ENCODE results near the gene ABCC4.

The ABCC4 gene

DNA sequence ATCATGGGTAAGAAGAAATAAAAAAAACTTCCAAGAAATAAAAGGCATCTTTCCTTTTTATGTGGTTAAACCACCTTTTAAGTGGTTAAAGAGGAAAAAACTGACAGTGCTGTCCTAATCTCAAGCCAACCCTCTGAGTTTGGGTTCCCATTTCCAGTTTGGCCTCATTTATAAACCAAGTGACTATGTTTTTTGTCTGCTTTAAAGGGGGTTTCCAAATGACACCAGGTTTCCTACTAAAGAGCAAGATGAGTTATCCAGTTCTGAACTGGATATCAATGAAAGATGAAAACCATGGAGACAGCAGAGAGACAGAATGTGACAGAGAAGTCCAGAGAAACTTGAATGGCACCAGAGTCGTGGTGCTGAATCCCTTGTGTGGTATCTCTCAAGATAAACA lies 251.5 kb downstream of the ABCC4 start:
- H3K9ac ChIP-seq (ENCODE audit: low read length), result no peak overlapping the region
- H3K4me2 ChIP-seq (ENCODE audit: low read length), result no peak overlapping the region
- H3K79me2 ChIP-seq (ENCODE audit: low read length), result no peaks in the 10 kb centered on the region
- no peak overlapping the region for H2AFZ ChIP-seq (ENCODE audit: low read depth, low read length)
- no peaks in the 10 kb centered on the region for H3K4me1 ChIP-seq (ENCODE audit: low read length)
- no peaks in the 10 kb centered on the region for H3K27me3 ChIP-seq (ENCODE audit: low read depth, low read length)
- no peak overlapping the region for H3K27ac ChIP-seq (ENCODE audit: low read length)
- H4K20me1 ChIP-seq (ENCODE audit: insufficient read depth, low read length), result no peaks in the 10 kb centered on the region
- no peaks in the 10 kb centered on the region for H3K36me3 ChIP-seq (replicated peaks; ENCODE audit: low read depth, low read length)
- H3K4me3 ChIP-seq (ENCODE audit: low read length), result no peak overlapping the region
- TF ChIP-seq EZH2phosphoT487 (IDR thresholded peaks at IDR 0.05; ENCODE audit: low read depth), result no peak
- TF ChIP-seq, protein P1, sequence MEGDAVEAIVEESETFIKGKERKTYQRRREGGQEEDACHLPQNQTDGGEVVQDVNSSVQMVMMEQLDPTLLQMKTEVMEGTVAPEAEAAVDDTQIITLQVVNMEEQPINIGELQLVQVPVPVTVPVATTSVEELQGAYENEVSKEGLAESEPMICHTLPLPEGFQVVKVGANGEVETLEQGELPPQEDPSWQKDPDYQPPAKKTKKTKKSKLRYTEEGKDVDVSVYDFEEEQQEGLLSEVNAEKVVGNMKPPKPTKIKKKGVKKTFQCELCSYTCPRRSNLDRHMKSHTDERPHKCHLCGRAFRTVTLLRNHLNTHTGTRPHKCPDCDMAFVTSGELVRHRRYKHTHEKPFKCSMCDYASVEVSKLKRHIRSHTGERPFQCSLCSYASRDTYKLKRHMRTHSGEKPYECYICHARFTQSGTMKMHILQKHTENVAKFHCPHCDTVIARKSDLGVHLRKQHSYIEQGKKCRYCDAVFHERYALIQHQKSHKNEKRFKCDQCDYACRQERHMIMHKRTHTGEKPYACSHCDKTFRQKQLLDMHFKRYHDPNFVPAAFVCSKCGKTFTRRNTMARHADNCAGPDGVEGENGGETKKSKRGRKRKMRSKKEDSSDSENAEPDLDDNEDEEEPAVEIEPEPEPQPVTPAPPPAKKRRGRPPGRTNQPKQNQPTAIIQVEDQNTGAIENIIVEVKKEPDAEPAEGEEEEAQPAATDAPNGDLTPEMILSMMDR (IDR thresholded peaks at IDR 0.05; ENCODE audit: low read depth, low read length), result no peak
- no peaks in the 10 kb centered on the region for H3K9me3 ChIP-seq (ENCODE audit: insufficient read depth, low read length)

DNA sequence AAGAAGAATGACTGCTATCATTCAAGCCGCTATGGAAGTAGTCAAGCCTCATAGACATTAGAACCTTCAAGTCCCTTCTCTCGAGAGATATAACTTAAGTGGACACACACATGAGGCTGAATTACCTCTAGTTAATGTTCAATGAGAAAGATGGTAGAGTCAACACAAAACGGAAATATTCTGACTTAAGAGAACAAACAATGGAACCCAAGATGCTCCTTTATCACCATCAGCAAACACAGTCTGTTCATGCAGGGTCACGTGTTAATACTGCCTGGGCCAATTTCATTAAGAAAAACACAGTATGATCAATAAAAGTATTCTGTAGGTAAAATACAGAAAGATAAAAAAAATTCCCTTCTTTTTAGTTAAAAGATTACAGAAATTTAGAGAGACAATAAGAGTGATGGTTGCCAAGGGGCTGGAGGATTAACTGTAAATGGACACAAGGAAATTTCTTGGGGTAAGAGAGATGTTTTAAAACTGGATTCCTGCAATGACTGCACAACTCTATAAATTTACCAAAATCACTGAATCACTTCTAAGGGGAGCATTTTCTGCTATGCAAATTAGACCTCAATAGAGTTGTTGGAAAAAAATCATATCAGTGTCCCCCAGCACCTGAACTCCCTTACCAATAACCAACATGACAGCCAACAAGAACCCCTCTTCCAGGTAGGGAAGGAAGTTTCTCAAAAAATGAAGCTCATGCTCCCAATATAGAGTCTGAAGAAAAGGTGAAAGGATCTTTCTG lies 256.6 kb downstream of the ABCC4 start:
- no peak overlapping the region for H2AFZ ChIP-seq (ENCODE audit: low read depth, low read length)
- no peaks in the 10 kb centered on the region for H4K20me1 ChIP-seq (ENCODE audit: insufficient read depth, low read length)
- H3K36me3 ChIP-seq (replicated peaks; ENCODE audit: low read depth, low read length), result no peaks in the 10 kb centered on the region
- no peak for TF ChIP-seq EZH2phosphoT487 (IDR thresholded peaks at IDR 0.05; ENCODE audit: low read depth)
- TF ChIP-seq, protein P1 (IDR thresholded peaks at IDR 0.05; ENCODE audit: low read depth, low read length), result no peak
- H3K4me2 ChIP-seq (ENCODE audit: low read length), result no peak overlapping the region
- H3K27me3 ChIP-seq (ENCODE audit: low read depth, low read length), result no peaks in the 10 kb centered on the region
- no peaks in the 10 kb centered on the region for H3K79me2 ChIP-seq (ENCODE audit: low read length)
- no peaks in the 10 kb centered on the region for H3K9me3 ChIP-seq (ENCODE audit: insufficient read depth, low read length)
- no peak overlapping the region for H3K27ac ChIP-seq (ENCODE audit: low read length)
- H3K9ac ChIP-seq (ENCODE audit: low read length), result no peak overlapping the region
- no peaks in the 10 kb centered on the region for H3K4me1 ChIP-seq (ENCODE audit: low read length)
- H3K4me3 ChIP-seq (ENCODE audit: low read length), result no peak overlapping the region

DNA sequence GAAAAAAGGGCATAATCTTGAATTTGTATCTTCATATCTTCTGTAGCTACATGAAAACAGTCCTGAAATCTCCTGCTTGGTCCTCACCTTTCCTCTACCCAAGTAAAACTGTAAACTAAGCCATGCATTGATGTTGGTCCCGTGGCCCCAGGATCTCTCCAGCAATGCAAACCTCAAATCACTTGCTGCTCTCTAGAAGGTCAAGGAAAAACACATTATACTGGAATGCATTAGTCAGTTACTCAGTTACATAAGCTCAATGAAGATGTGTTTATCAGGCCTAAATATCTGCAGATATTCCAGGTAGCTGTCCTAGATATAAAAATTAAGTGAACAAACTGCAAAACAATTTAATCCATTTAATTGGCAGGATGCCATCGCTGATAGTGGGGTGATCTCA lies 261.8 kb downstream of the ABCC4 start:
- Histone ChIP-seq H4K20me1 (ENCODE audit: insufficient read depth, low read length) (no peaks in the 10 kb centered on the region), H2AFZ (ENCODE audit: low read depth, low read length) (no peak overlapping the region), H3K27me3 (ENCODE audit: low read depth, low read length) (no peaks in the 10 kb centered on the region), H3K36me3 (replicated peaks; ENCODE audit: low read depth, low read length) (no peaks in the 10 kb centered on the region), H3K4me3 (ENCODE audit: low read length) (no peak overlapping the region), H3K27ac (ENCODE audit: low read length) (no peak overlapping the region), H3K4me2 (ENCODE audit: low read length) (no peak overlapping the region), H3K79me2 (ENCODE audit: low read length) (no peaks in the 10 kb centered on the region), H3K4me1 (ENCODE audit: low read length) (no peaks in the 10 kb centered on the region), H3K9ac (ENCODE audit: low read length) (no peak overlapping the region), H3K9me3 (ENCODE audit: insufficient read depth, low read length) (no peaks in the 10 kb centered on the region)
- TF ChIP-seq, protein P1 (IDR thresholded peaks at IDR 0.05; ENCODE audit: low read depth, low read length), result no peak
- TF ChIP-seq EZH2phosphoT487 (IDR thresholded peaks at IDR 0.05; ENCODE audit: low read depth), result no peak

DNA sequence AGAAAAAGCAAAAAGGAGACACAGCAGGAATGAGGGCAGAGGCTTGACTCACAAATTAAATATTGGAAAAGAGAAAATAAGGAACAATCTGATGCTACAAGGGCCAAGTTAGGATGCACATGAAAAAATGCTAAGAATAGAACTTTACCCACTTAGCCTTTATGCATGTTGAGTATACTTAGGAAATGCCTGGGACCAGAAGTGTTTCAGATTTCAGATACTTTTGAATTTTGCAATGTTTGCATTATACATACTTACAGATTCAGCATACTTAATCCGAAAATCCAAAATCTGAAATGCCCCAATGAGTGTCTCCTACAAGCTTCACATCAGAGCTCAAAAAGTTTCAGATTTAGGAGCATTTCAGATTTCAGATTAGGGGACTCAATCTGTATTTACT lies 262.3 kb downstream of the ABCC4 start:
- H2AFZ ChIP-seq (ENCODE audit: low read depth, low read length), result no peak overlapping the region
- H3K4me3 ChIP-seq (ENCODE audit: low read length), result no peak overlapping the region

More for the DNA sequence above, 262.3 kb downstream of the ABCC4 start:
- Histone ChIP-seq H3K27me3 (ENCODE audit: low read depth, low read length) (no peaks in the 10 kb centered on the region), H3K4me1 (ENCODE audit: low read length) (peaks cover 3% of the 10 kb centered on the region), H3K9me3 (ENCODE audit: insufficient read depth, low read length) (no peaks in the 10 kb centered on the region), H3K9ac (ENCODE audit: low read length) (no peak overlapping the region), H3K79me2 (ENCODE audit: low read length) (no peaks in the 10 kb centered on the region), H3K27ac (ENCODE audit: low read length) (no peak overlapping the region), H4K20me1 (ENCODE audit: insufficient read depth, low read length) (no peaks in the 10 kb centered on the region), H3K4me2 (ENCODE audit: low read length) (no peak overlapping the region), H3K36me3 (replicated peaks; ENCODE audit: low read depth, low read length) (no peaks in the 10 kb centered on the region)
- TF ChIP-seq, protein P1 (IDR thresholded peaks at IDR 0.05; ENCODE audit: low read depth, low read length), result no peak
- TF ChIP-seq EZH2phosphoT487 (IDR thresholded peaks at IDR 0.05; ENCODE audit: low read depth), result no peak
